GM06990 (cell line): ENCODE data around the gene ZNF415.

Source experiments
- DNase-seq: peaks from one replicate; pipeline ENCODE4 v3.0.0-alpha.2; 2011; ENCODE audit not compliant: insufficient read length; ENCODE audit errors: extremely low read depth
- H3K27me3 ChIP-seq: replicated peaks from 2 replicates; pipeline ENCODE4 v1.6.0; 2011; ENCODE audit warnings: low read length; ENCODE audit not compliant: control insufficient read depth, insufficient read depth
- H3K36me3 ChIP-seq: 2 replicates; pipeline ENCODE4 v1.5.1; 2011; ENCODE audit warnings: low read length; ENCODE audit not compliant: control insufficient read depth, insufficient read depth
- H3K4me3 ChIP-seq: replicated peaks from 2 replicates; pipeline ENCODE4 v1.5.1; 2011; ENCODE audit warnings: low read depth, mild to moderate bottlenecking, control low read depth, low read length
- CTCF ChIP-seq: IDR thresholded peaks from 2 replicates; pipeline ENCODE4 v1.5.1; 2011; ENCODE audit warnings: low read length, control low read depth, mild to moderate bottlenecking, inconsistent platforms; ENCODE audit not compliant: insufficient read depth, poor library complexity, severe bottlenecking

The ZNF415 gene

DNA sequence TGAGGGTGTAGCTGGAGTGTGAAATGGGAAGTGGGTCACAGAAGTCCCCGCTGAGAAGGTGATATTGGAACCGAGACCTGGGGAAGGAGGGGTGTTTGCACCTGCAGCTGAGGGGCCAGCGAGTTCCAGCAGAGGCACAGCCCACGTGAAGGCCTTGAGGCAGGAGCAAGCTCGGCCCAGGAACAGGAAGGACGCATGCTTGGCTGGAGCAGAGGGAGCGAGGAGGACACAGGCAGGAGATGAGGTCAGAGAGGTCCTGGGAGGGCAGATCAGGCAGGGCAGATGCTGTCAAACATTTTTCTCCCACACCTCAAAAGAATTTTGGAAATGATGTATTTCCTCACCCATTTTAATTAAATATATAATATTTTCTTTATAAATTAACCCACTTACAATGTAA is 9.3 kb downstream of the ZNF415 start:
- Histone ChIP-seq H3K27me3 (no peaks in the 10 kb centered on the region), H3K36me3 (no peaks in the 10 kb centered on the region; the same call in 1 of the 2 replicates), H3K4me3 (no peak overlapping the region)
- TF ChIP-seq CTCF, result no peak
- no peak for DNase-seq

DNA sequence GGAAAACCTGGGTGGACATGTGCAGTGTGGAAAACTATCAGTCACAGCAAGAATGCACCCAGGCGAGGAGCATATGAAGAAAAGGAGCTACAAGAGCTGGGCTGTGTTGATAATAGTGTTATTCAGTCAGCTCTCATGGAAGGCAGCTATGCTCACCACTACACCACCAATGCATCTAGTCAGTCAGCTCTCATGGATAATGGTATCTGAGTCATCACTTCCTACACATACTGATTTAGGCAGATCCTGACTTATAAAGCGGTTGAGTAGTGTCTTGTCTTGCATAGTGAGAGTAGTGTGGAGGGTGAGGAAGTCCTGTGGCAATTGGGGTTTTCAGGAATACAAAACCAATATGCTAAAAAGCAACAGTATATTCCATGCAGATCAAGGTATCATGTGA is 20.4 kb downstream of the ZNF415 start:
- no peaks in the 10 kb centered on the region for H3K27me3 ChIP-seq
- H3K4me3 ChIP-seq, result no peak overlapping the region
- no peak for DNase-seq
- no peaks in the 10 kb centered on the region for H3K36me3 ChIP-seq
- no peak for TF ChIP-seq CTCF

- Histone ChIP-seq H3K4me3 (no peak overlapping the region), H3K27me3 (no peaks in the 10 kb centered on the region), H3K36me3 (no peaks in the 10 kb centered on the region)
- no peak for TF ChIP-seq CTCF
- no peak for DNase-seq
Observed at GRCh38 chr19:53109527-53109926, 23.2 kb downstream of the ZNF415 start.

- H3K27me3 ChIP-seq, result no peaks in the 10 kb centered on the region
- H3K36me3 ChIP-seq, result no peaks in the 10 kb centered on the region; the same call in 1 of the 2 replicates
- TF ChIP-seq CTCF, result no peak
- H3K4me3 ChIP-seq, result peak within 1 kb of the TSS; percentile 81
- DNase-seq, result peak; percentile 99
Observed at GRCh38 chr19:53103234-53104203, 29.2 kb downstream of the ZNF415 start, which contains the start of gene ZNF160. Gene ZNF160, minus strand, starts transcription at chr19:53103422. Its CDS starts 17,146 bp downstream, at chr19:53086276.

DNA sequence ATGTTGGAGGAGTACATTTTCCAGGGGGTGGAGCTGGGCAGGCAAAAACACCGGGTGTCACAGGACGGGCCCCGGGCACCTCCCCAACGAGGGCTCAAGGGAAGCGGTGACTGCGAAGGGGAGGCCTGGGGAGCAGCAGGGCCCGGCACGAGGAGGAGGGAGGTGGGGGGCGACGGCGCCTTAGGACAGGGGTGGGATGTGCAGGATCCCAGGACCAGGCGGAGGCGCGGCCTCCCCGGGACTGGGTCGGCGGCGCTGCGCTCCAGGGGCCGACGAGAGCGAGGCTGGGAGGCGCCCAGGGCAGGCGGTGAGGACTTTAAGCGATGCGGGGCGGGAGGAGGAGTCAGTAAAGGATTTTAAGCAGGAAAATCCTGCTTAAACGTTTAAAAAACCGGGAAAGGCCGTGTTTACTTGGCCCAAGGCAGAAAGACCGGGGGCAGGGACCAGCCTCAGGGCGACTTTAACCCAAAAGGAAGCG is 29.9 kb downstream of the ZNF415 start:
- peak overlapping the region; percentile 81 for H3K4me3 ChIP-seq
- DNase-seq, result peak; percentile 57
- no peaks in the 10 kb centered on the region for H3K27me3 ChIP-seq
- H3K36me3 ChIP-seq, result peaks cover 4% of the 10 kb centered on the region
- TF ChIP-seq CTCF, result no peak
